GM21423 (cell line): ENCODE data around the gene NEMP2.
"Not testable (repeated sequence)": the region's sequence is repeated elsewhere in the genome, so short reads cannot be mapped to it uniquely, and the experiment has no call there.

ENCODE experiments used
- ATAC-seq: cut with Tn5 transposase; IDR thresholded peaks from one replicate; pipeline ENCODE4 v1.9.1; 2021; ENCODE audit warnings: mild to moderate bottlenecking, moderate library complexity; ENCODE audit not compliant: unreplicated experiment

NEMP2 gene

DNA sequence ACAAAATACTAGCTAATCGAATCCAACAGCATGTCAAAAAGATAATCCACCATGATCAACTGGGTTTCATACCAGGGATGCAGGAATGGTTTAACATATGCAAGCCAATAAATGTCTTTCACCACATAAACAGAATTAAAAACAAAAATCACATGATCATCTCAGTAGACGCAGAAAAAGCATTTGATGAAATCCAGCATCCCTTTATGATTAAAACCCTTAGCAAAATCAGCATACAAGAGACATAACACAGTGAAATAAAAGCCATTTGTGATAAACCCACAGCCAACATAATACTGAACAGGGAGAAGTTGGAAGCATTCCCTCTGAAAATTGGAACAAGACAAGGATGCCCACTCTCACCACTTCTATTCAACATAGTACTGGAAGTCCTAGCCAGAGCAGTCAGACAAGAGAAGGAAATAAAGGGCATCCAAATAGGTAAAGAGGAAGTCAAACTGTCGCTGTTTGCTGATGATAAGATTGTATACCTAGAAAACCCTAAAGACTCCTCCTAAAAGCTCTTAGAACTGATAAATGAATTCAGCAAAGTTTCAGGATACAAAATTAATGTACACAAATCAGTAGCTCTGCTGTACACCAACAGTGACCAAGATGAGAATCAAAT lies 39.8 kb downstream of the NEMP2 start:
- not testable (repeated sequence) for ATAC-seq

DNA sequence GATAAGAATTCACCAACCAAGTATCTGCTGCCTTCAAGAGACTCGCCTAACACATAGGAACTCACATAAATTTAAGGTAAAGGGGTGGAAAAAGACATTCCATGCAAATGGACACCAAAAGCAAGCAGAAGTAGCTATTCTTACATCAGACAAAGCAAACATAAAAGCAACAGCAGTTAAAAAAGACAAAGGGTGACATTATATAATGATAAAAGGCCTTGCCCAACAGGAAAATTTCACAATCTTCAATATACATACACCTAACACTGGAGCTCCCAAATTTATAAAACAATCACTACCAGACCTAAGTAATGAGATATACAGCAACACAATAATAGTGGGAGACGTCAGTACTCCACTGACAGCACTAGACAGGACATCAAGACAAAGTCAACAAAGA lies 41.4 kb downstream of the NEMP2 start:
- ATAC-seq: no peak

GRCh38 chr2:190490502-190490901 lies 44.0 kb downstream of the NEMP2 start:
- no peak for ATAC-seq

- no peak for ATAC-seq
These were observed 45.0 kb downstream of the NEMP2 start for GRCh38 chr2:190489475-190489874.

- no peak for ATAC-seq
These were observed 45.8 kb downstream of the NEMP2 start for GRCh38 chr2:190488516-190489233.

- ATAC-seq: no peak
These were observed 48.4 kb downstream of the NEMP2 start for GRCh38 chr2:190486037-190486623.

DNA sequence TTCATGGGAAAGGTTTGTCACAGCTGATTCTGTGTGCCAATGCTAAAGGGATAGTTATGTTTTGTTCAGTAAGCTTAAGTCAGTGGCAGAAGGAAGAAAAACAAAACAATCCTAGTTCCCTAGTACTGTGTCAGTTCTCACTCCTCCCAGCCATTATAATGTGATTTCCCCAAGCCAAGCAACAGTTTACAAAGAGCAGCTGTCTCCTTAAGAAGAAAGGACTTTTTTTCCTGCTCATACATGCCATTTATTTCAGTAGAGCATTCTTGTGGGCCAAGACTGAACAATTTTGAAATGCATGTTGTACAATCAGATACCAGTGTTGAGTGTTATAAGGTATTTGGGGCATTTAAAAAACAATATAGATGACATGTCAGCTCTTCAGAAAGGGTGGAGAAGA lies 52.1 kb downstream of the NEMP2 start:
- ATAC-seq: no peak

DNA sequence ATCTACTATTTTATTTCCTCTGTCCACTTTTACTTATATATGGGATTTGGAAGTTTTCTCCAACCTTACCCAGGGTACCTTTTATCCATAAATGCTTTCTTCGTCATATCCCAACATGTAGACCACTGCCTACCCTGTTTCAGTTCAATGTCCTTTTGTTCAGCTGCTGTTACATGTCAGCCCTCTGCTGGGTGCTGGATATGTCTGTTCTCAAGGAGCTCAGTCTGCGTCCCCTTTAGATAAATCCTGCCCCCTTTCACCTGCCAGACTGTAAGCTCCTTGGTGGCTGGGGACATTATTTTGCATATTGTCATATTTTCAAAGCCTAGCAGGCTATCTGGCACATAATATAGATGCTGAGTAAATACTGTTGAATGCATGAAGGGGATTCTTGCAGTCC lies 53.2 kb downstream of the NEMP2 start:
- no peak for ATAC-seq

DNA sequence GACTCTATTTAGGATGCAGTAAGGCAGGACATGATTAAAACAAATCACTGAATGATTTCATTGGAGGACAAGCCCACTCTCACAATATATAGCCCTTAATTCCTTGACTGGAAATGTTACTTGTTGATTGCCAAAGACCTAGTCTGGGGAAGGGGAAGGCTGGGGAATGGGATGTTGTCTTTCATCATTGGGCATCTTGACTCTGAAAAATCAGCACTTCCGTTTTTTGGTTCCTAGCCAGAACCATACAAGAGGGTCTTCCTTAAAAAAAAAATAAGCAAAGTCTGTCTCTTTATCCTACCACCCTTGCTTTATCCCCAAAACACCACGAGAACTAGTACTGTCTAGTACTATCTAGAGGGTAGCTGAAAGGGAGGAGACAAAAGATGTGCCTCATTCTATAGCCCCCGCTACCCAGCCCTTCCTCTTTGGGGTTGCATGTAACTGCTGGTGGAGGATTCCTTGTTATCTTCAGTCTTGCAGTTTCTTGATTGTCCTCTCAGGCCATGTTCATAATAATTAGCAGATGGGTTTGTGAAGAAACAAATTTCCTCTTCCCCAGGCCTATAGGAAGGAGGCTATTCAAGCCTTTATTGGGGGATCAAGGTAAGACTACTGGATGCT lies 55.8 kb downstream of the NEMP2 start:
- ATAC-seq: no peak

DNA sequence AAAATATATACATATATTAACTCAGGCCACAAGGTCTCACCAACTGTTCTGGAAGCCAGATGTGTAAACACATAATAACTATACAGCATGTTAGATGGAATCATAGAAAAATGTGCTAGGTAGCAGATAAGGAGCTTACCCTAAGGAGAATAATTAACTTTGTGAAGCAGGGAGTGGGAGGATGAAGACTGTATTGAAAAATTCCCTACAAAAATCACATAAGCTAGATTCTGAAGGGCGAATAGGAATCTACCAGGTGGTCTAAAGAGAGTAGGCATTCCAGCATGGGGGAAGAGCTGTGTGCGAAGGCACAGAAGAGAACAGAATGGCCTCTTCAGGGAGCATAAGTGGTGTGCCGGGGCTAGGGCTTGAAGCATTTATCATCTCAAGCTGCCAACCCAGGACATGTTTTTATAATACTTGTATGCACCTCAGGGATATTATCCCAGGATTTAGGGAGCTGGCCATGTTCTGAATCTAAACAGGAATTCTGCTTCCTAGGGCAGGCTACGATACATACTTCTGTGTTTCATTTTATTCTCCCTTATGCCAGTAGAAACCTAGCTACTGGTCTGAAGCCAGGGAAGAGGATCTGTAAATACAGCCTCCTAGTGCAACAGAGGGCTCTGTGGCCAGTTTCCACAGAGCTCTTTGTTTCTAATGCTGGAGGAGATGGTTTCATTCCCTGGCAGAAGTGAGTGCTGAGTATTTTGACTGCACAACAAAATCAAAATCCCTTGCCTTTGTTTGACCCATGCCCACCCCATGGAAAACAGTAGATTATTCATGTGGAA lies 56.7 kb downstream of the NEMP2 start:
- ATAC-seq: no peak

- no peak for ATAC-seq
These were observed 64.2 kb downstream of the NEMP2 start for GRCh38 chr2:190470256-190470826.

DNA sequence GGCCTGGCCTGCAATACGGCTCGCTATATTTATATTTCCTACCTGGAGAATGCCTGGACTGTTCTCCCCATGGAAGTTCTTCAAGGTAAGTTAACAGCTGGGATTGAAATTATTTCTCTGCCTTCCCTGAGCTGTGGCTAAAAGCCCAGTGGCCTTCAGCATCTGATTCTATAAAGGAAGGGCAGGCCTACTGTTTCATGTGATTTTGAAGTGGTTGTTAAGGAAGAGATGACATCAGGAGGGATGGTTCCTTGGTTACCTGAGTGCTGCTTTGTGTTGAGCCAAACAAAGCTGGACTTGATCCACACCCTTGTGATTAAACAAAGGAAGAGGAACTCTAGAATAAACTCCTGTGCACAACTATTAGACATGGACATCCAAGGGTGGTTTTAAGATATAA lies 64.8 kb downstream of the NEMP2 start:
- no peak for ATAC-seq

DNA sequence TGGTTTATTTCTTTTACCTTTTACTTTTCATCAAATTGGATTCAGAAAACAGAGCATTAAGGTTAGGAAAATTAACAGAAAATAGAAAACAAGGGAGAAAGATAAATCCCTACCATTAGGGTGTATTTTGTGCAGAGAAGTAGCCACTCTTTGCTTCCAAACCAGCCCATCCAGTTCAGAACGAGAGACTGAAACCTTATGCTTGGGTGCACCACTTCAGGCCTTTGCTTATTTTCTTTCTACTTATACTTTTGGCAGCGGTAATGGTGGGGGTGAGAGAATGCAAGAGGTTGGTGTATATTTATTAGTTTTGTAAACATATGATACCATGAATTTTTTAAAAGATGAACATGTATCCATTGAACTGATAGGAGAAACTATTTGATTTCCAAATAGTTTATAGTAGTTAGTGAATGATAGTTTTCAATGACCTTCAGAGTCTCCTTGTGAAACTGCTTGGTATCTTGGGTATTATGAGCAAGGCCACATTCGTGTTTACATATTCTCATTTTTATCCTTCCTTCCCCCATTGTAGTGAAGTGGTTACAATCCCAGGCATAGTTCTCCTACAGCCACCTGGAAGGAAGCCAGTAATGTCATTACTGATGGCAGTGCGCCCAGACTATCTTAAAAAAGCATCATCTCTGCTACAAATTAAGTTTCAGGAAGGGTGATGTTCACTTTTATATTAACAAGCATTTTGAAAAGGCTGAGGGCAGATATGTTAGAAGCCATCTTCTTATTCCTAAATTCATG lies 65.5 kb downstream of the NEMP2 start:
- ATAC-seq: peak; percentile 41

DNA sequence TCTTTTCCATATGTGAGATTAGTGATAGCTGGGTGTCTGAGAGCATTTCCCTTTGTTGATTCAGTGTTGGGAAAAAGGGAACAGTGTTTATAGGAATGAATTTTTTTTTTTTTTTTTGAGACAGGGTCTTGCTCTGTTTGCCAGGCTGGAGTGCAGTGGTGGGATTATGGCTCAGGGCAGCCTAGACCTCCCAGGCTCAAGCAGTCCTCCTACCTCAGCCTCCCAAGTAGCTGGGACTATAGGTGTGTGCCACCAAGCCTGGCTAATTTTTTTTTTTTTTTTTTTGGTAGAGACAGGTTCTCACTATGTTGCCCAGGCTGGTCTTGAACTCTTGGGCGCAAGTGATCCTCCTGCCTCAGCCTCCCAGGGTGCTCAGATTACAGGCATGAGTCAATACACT lies 66.2 kb downstream of the NEMP2 start:
- not testable (repeated sequence) for ATAC-seq

GRCh38 chr2:190467575-190468083 lies 66.9 kb downstream of the NEMP2 start:
- ATAC-seq: no peak

DNA sequence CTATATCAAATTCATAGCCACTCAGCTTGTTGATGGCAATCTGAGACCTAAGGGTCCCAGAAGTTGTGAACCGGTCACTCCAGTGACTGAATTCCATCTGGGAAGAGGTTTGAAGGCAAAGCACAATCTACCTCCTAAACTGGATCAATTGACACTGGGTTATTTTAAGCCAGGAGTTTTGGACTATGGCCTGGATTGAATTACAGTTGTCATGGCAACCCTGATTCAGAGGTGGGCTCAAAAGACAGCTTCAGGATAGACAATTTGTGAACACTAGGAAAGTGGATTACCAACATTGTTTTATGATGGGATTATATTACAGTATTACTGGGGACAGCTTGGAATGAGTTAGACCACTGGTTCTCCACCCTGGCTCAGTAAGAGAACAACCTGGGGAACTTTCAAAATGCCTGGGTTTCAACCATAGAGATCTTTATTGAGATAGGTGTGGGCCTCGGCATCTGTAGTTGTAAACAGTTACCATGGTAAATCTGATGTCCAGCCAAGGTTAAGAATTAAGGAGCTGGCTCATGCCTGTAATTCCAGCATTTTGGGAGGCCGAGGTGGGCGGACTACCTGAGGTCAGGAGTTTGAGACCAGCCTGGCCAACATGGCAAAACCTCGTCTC lies 67.6 kb downstream of the NEMP2 start:
- no peak for ATAC-seq

- peak; percentile 53 for ATAC-seq
These were observed 69.5 kb downstream of the NEMP2 start for GRCh38 chr2:190465060-190465459.

GRCh38 chr2:190462611-190463010 lies 71.9 kb downstream of the NEMP2 start:
- no peak for ATAC-seq

GRCh38 chr2:190462181-190462580 lies 72.3 kb downstream of the NEMP2 start:
- ATAC-seq: no peak
